Activated CD4-positive, alpha-beta T cell treated with anti-CD3 and anti-CD28 coated beads, Interleukin-10, Interleukin-2, amounts not matched to agents 100 ng/mL and 50 ng/mL, durations not matched to agents 16 hours and 8 hours (primary cell): Measurements from ENCODE around the gene UST.
"Not testable (repeated sequence)": the region's sequence is repeated elsewhere in the genome, so short reads cannot be mapped to it uniquely, and the experiment has no call there.

ENCODE experiments used
- DNase-seq: peaks from one replicate; pipeline ENCODE4 v3.0.0-alpha.2; 2020

The UST gene

GRCh38 chr6:148955441-148955840 lies 208.6 kb downstream of the UST start:
- DNase-seq = no peak

DNA sequence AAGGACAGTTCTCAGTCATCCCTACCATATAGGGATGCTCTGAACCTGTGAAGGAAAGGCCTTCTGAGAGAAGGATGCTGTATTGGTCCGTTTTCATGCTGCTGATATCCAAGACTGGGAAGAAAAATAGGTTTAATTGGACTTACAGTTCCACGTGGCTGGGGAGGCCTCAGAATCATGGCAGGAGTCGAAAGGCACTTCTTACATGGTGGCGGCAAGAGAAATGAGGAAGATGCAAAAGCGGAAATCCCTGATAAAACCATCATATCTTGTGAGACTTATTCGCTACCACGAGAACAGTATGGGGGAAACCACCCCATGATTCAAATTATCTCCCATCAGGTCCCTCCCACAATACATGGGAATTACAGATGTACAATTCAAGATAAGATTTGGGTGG lies 209.3 kb downstream of the UST start:
- not testable (repeated sequence) for DNase-seq

DNA sequence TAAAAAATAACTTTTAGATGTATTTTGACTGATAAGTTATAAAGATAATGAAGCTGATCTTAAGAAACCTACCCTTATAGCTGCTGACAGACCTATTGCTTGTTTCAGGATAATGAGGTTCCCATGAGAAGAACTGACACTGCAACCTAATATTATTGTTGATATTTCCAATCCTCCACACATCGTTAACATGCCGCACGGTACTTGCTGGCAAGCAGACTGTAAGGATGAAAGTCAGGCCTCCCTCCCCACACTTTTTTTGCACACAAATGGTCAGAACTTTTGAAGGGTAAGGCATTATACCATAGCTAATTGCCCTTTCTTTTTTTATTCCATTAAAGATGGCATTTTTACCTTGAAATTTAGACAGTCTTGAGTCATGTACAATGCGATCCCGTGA lies 210.9 kb downstream of the UST start:
- no peak for DNase-seq

DNA sequence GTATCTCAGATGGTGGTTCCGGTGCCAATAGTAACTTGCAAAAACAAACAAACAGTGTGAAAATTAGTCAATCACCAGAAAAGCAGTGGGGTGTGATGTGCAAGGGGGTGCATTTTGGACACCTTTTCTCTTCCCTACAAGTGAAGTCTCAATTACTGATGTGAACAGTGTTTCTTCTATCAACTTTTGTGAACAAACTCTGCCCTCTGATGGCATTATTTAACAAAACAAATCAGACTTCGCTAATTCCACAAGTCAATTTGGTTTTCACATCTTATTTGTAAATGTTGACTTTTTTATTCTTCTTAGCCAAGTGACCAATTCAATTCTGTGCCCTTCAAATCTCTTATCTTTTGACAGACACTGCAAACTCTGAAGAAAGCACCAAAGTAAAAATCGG lies 212.2 kb downstream of the UST start:
- no peak for DNase-seq

GRCh38 chr6:148959501-148959900 lies 212.7 kb downstream of the UST start:
- no peak for DNase-seq

DNA sequence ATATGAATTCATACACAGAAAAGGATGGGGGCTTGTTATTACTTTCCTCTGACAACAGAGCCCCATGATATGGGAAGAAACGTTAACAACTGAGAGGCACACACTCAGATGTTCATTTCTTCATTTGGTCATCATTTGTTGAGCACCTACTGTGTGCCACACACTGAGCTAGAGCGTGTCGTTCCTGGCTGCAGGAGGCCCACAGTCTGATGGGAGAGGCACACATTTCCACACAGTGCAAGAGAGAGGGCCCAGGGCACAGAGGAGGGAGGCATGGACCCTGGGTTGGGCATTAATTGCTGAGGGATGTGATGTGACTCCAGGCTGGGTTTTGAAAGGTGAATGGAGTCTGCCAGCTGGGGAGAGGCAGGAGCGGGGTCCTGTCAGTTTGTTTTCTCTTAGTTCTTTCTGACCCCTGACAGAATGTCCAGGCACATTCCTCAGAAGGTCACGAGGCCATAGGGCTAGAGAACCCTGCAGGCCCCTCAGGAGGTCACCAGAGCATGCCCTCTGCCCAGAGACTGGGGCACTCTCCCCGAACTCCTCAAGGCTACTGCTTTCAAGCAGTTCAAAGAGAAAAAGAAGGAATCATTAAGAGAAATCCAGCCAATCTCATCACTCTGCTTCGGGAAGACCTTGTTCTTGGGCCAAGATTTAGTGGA lies 216.2 kb downstream of the UST start:
- DNase-seq = no peak

DNA sequence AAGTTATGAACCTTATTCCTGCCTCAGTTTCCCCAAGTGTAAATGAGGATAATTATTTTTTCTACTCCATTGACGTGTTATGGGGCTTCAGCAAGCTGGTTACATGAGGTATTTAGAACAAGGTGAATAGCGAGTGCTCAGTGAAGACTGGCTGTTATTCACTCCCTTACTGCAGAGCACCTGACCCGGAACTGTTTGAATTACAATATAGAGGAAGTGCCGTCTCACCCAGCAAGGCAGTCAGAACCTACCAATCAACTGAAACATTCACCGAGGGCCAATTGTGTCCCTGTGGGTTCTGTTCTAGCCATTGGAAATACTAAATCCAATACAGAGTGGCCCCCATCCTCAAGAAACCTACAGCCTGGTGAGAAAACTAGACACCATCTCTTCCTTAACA lies 216.9 kb downstream of the UST start:
- DNase-seq = no peak

GRCh38 chr6:148964467-148964866 lies 217.6 kb downstream of the UST start:
- no peak for DNase-seq

- no peak for DNase-seq
These were observed 218.5 kb downstream of the UST start for GRCh38 chr6:148965287-148965686.

GRCh38 chr6:148967011-148967520 lies 220.2 kb downstream of the UST start:
- DNase-seq = no peak

DNA sequence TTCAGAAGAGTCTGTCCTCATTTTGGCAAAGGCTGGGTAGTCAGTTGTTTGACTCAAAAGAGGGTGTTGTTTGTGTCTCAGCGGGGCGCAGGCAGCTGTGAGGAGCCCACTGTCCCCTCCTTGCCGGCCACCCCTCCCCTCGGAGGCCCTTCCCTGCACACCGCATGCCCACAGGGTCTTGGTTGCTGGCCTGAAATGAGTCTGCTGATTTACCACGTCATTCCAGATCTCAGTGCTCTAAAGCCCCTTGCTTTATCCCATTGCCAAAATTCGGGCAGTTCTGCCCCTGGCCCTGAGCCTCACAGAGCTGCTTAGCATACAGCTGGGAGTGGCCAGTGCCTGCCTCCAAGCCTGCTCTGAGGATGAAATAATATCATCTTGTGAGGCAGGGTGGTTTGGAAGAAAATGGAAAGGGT lies 220.7 kb downstream of the UST start:
- DNase-seq = no peak

- DNase-seq = no peak
These were observed 222.2 kb downstream of the UST start for GRCh38 chr6:148968771-148969602.

GRCh38 chr6:148969603-148970061 lies 222.8 kb downstream of the UST start:
- no peak for DNase-seq

GRCh38 chr6:148971031-148971927 lies 224.4 kb downstream of the UST start:
- DNase-seq = no peak

- DNase-seq = peak; percentile 33
These were observed 225.7 kb downstream of the UST start for GRCh38 chr6:148972481-148972880.

- no peak for DNase-seq
These were observed 226.8 kb downstream of the UST start for GRCh38 chr6:148973538-148974208.

- no peak for DNase-seq
These were observed 227.5 kb downstream of the UST start for GRCh38 chr6:148974351-148974750.

DNA sequence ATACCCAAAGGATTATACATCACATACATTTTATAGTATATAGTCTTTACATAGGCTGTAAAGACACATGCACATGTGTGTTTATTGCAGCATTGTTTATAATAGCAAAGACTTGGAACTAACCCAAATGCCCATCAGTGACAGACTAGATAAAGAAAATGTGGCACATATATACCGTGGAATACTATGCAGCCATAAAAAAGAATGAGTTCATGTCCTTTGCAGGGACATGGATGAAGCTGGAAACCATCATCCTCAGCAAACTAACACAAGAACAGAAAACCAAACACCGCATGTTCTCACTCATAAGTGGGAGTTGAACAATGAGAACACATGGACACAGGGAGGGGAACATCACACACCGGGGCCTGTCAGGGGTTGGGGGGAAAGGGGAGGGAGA lies 231.5 kb downstream of the UST start:
- not testable (repeated sequence) for DNase-seq

DNA sequence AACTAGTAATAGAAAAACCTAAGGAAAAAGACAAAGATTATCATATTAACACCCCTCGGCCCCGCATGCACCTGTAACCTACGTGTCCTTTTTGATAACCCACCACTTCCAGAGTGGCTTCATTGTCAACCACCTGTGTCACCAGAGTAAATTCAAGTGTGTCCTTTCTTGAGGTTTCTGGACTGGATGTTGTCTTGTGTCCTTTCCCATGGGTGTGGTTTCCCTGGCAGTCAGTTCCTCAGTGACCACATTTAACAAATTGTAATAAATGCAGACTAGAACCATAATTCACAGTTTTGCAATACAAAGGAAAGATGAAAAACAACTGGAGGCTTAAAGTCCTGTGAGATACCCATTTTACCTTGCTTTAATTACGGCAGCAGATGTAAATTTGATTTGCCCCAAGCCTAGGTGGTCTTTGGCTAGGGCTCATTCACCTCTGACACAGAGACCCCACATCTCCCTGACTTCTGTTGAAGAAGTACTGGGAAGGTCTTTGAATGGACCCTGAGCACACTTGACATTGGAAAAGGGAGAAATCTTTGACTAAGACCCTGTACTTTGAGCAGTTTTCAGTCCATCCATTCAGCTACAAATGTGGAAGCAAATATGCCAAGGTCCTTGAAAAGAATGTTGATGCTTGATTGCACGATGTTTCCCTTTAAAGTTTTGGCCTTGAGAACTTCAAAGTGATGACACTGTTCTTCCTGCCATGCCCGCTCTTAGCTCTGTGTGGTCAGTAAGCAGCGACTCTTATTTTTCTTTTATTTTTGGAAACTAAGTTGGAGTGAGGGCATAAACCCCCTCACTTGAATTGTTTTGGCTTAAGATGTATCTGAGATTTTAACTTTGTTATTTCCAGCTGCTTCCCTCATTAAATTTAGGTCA lies 232.4 kb downstream of the UST start:
- DNase-seq = no peak

DNA sequence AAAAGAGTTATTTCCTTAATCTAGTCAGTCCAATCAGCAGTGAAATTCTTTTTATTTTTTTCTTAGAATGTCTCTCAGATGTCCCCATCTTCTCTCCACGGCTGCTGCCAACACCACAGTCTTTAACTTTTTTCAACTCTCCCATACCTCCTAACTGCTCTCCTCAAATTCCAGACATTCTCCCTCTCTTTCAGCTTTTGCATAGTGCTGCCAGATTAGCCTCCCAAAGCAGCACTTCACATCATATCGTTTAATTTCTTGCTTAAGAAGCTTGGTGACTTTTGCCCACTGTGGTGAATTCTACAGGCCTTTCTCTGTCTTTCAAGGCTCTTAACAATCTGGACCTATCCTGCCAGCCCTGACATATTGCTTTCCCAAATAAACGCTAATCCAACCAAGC lies 233.4 kb downstream of the UST start:
- DNase-seq = no peak

GRCh38 chr6:148981515-148981914 lies 234.7 kb downstream of the UST start:
- DNase-seq = no peak
